Effector CD4-positive, alpha-beta T cell (primary cell): ENCODE data around the gene ANO9.
"Not testable (repeated sequence)": the region's sequence is repeated elsewhere in the genome, so short reads cannot be mapped to it uniquely, and the experiment has no call there.

Experiments
- DNase-seq: peaks from one replicate; pipeline ENCODE4 v3.0.0-alpha.2; 2020

The ANO9 gene

GRCh38 chr11:414318-414857, 27.4 kb downstream of the ANO9 start:
- no peak for DNase-seq

GRCh38 chr11:413120-414081, 28.4 kb downstream of the ANO9 start:
- no peak for DNase-seq

GRCh38 chr11:412641-413119, 29.1 kb downstream of the ANO9 start:
- DNase-seq = no peak

- not testable (repeated sequence) for DNase-seq
Observed at GRCh38 chr11:411520-411919, 30.3 kb downstream of the ANO9 start.

- DNase-seq = not testable (repeated sequence)
Observed at GRCh38 chr11:410711-411110, 31.1 kb downstream of the ANO9 start.

- no peak for DNase-seq
Observed at GRCh38 chr11:409600-410483, 32.0 kb downstream of the ANO9 start.

- no peak for DNase-seq
Observed at GRCh38 chr11:409008-409599, 32.7 kb downstream of the ANO9 start.

GRCh38 chr11:408154-409007, 33.4 kb downstream of the ANO9 start:
- no peak for DNase-seq

- DNase-seq = no peak
Observed at GRCh38 chr11:407651-408123, 34.1 kb downstream of the ANO9 start.

GRCh38 chr11:406796-407650, 34.8 kb downstream of the ANO9 start:
- peak; percentile 89 for DNase-seq

GRCh38 chr11:405954-406795, 35.6 kb downstream of the ANO9 start:
- no peak for DNase-seq

- no peak for DNase-seq
Observed at GRCh38 chr11:405323-405953, 36.4 kb downstream of the ANO9 start.

- no peak for DNase-seq
Observed at GRCh38 chr11:404551-405264, 37.1 kb downstream of the ANO9 start.

GRCh38 chr11:403761-404431, 37.9 kb downstream of the ANO9 start:
- no peak for DNase-seq

- DNase-seq = no peak
Observed at GRCh38 chr11:403021-403760, 38.6 kb downstream of the ANO9 start.

- not testable (repeated sequence) for DNase-seq
Observed at GRCh38 chr11:401196-401595, 40.6 kb downstream of the ANO9 start.

GRCh38 chr11:400241-400689, 41.5 kb downstream of the ANO9 start:
- no peak for DNase-seq
